ENCODE data around the gene DPP6. TPM values are rescaled to one million over a fixed set of nuclear protein-coding genes. Genes with fewer than 3 reads are reported as not detected.

Gene DPP6
- total RNA-seq, 1 donor from 2014 or later: 0.48 TPM

- Histone ChIP-seq H3K4me2 (ENCODE audit: low read length) (no peak overlapping the region), H3K9ac (ENCODE audit: low read length) (no peak overlapping the region), H3K79me2 (ENCODE audit: insufficient read depth, low read length) (no peaks in the 10 kb centered on the region), H3K36me3 (ENCODE audit: insufficient read depth, low read length) (no peaks in the 10 kb centered on the region), H3K4me3 (ENCODE audit: insufficient read depth, low read depth, low read length) (no peak overlapping the region), H3K4me1 (ENCODE audit: insufficient read depth, low read length) (no peaks in the 10 kb centered on the region), H3K27ac (ENCODE audit: low read depth, low read length) (no peak overlapping the region), H3K27me3 (ENCODE audit: insufficient read depth, low read length) (peaks cover 2% of the 10 kb centered on the region), H2AFZ (ENCODE audit: low read depth, low read length) (no peak overlapping the region), H3K9me3 (ENCODE audit: insufficient read depth, low read depth, low read length) (peaks cover 8% of the 10 kb centered on the region), H4K20me1 (ENCODE audit: insufficient read depth, low read length) (no peaks in the 10 kb centered on the region)
- H3K27me3 Mint-ChIP-seq (ENCODE audit: low read depth, unreplicated experiment): peaks cover 32% of the 10 kb centered on the region
- H3K36me3 Mint-ChIP-seq (ENCODE audit: low read depth, unreplicated experiment): no peaks in the 10 kb centered on the region
- DNase-seq (ENCODE audit: low read depth): no peak
- no peak for FAIRE-seq
- no peaks in the 10 kb centered on the region for H3K4me1 Mint-ChIP-seq (ENCODE audit: low read depth, unreplicated experiment)
- no peak overlapping the region for H3K27ac Mint-ChIP-seq (ENCODE audit: unreplicated experiment)
- TF ChIP-seq EZH2 (IDR thresholded peaks at IDR 0.05; ENCODE audit: insufficient read depth, low read length): no peak
- TF ChIP-seq, protein P1, sequence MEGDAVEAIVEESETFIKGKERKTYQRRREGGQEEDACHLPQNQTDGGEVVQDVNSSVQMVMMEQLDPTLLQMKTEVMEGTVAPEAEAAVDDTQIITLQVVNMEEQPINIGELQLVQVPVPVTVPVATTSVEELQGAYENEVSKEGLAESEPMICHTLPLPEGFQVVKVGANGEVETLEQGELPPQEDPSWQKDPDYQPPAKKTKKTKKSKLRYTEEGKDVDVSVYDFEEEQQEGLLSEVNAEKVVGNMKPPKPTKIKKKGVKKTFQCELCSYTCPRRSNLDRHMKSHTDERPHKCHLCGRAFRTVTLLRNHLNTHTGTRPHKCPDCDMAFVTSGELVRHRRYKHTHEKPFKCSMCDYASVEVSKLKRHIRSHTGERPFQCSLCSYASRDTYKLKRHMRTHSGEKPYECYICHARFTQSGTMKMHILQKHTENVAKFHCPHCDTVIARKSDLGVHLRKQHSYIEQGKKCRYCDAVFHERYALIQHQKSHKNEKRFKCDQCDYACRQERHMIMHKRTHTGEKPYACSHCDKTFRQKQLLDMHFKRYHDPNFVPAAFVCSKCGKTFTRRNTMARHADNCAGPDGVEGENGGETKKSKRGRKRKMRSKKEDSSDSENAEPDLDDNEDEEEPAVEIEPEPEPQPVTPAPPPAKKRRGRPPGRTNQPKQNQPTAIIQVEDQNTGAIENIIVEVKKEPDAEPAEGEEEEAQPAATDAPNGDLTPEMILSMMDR (IDR thresholded peaks at IDR 0.05; ENCODE audit: insufficient read depth, low read depth, low read length): no peak
- peaks cover 3% of the 10 kb centered on the region for H3K9me3 Mint-ChIP-seq (ENCODE audit: unreplicated experiment)
- H3K4me3 Mint-ChIP-seq (ENCODE audit: unreplicated experiment): no peak overlapping the region
These were observed 787.9 kb downstream of the DPP6 start for GRCh38 chr7:154840086-154840485.

- FAIRE-seq (no peak), DNase-seq (ENCODE audit: low read depth) (no peak)
- Histone ChIP-seq H3K36me3 (ENCODE audit: insufficient read depth, low read length) (no peaks in the 10 kb centered on the region), H3K27ac (ENCODE audit: low read depth, low read length) (no peak overlapping the region), H3K4me1 (ENCODE audit: insufficient read depth, low read length) (no peaks in the 10 kb centered on the region), H3K4me2 (ENCODE audit: low read length) (no peak overlapping the region), H3K9me3 (ENCODE audit: insufficient read depth, low read depth, low read length) (peaks cover 8% of the 10 kb centered on the region), H3K4me3 (ENCODE audit: insufficient read depth, low read depth, low read length) (no peak overlapping the region), H4K20me1 (ENCODE audit: insufficient read depth, low read length) (no peaks in the 10 kb centered on the region), H3K79me2 (ENCODE audit: insufficient read depth, low read length) (no peaks in the 10 kb centered on the region), H3K9ac (ENCODE audit: low read length) (no peak overlapping the region), H3K27me3 (ENCODE audit: insufficient read depth, low read length) (peaks cover 2% of the 10 kb centered on the region), H2AFZ (ENCODE audit: low read depth, low read length) (no peak overlapping the region)
- Mint-ChIP-seq H3K4me3 (ENCODE audit: unreplicated experiment) (no peak overlapping the region), H3K36me3 (ENCODE audit: low read depth, unreplicated experiment) (no peaks in the 10 kb centered on the region), H3K9me3 (ENCODE audit: unreplicated experiment) (peaks cover 3% of the 10 kb centered on the region), H3K27me3 (ENCODE audit: low read depth, unreplicated experiment) (peaks cover 28% of the 10 kb centered on the region), H3K4me1 (ENCODE audit: low read depth, unreplicated experiment) (no peaks in the 10 kb centered on the region), H3K27ac (ENCODE audit: unreplicated experiment) (no peak overlapping the region)
- TF ChIP-seq EZH2 (IDR thresholded peaks at IDR 0.05; ENCODE audit: insufficient read depth, low read length): no peak
- TF ChIP-seq, protein P1 (IDR thresholded peaks at IDR 0.05; ENCODE audit: insufficient read depth, low read depth, low read length): no peak
These were observed 789.6 kb downstream of the DPP6 start for GRCh38 chr7:154841731-154842331.

DNA sequence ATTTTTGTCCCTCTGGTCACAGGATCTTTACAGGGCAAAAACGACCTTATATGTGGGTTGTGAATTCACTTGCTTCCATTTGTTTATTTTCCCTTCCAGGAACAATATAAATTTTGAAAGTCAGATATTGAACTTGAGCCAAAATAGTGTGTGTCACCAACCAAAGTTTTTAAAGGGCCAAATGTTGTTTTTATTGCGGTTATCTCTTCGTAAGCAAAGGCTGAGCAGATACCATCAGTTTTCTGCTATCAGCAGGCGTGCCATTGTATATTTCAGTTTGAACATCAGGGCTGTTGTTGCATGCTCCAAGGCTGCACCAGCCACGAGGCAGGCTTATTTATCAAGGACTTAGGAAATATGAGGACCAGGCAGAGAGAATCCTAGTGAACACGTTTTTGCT is 790.4 kb downstream of the DPP6 start:
- peaks cover 29% of the 10 kb centered on the region for H3K27me3 Mint-ChIP-seq (ENCODE audit: low read depth, unreplicated experiment)
- no peaks in the 10 kb centered on the region for H3K36me3 Mint-ChIP-seq (ENCODE audit: low read depth, unreplicated experiment)
- DNase-seq (ENCODE audit: low read depth): peak; percentile 8

More for the DNA sequence above, 790.4 kb downstream of the DPP6 start:
- FAIRE-seq: no peak
- Mint-ChIP-seq H3K4me3 (ENCODE audit: unreplicated experiment) (no peak overlapping the region), H3K4me1 (ENCODE audit: low read depth, unreplicated experiment) (no peaks in the 10 kb centered on the region), H3K9me3 (ENCODE audit: unreplicated experiment) (peaks cover 3% of the 10 kb centered on the region), H3K27ac (ENCODE audit: unreplicated experiment) (no peak overlapping the region)
- H3K79me2 ChIP-seq (ENCODE audit: insufficient read depth, low read length): no peaks in the 10 kb centered on the region
- no peak overlapping the region for H3K4me2 ChIP-seq (ENCODE audit: low read length)
- TF ChIP-seq, protein P1 (IDR thresholded peaks at IDR 0.05; ENCODE audit: insufficient read depth, low read depth, low read length): no peak
- TF ChIP-seq EZH2 (IDR thresholded peaks at IDR 0.05; ENCODE audit: insufficient read depth, low read length): no peak
- H2AFZ ChIP-seq (ENCODE audit: low read depth, low read length): no peak overlapping the region
- H3K27ac ChIP-seq (ENCODE audit: low read depth, low read length): no peak overlapping the region
- H3K9me3 ChIP-seq (ENCODE audit: insufficient read depth, low read depth, low read length): peaks cover 4% of the 10 kb centered on the region
- no peak overlapping the region for H3K9ac ChIP-seq (ENCODE audit: low read length)
- peaks cover 2% of the 10 kb centered on the region for H3K27me3 ChIP-seq (ENCODE audit: insufficient read depth, low read length)
- H3K36me3 ChIP-seq (ENCODE audit: insufficient read depth, low read length): no peaks in the 10 kb centered on the region
- H3K4me3 ChIP-seq (ENCODE audit: insufficient read depth, low read depth, low read length): no peak overlapping the region
- no peaks in the 10 kb centered on the region for H4K20me1 ChIP-seq (ENCODE audit: insufficient read depth, low read length)
- H3K4me1 ChIP-seq (ENCODE audit: insufficient read depth, low read length): no peaks in the 10 kb centered on the region
